SK-N-MC (cell line): Measurements from ENCODE around the gene ATP8B3.

ENCODE experiments used
- DNase-seq: peaks from one replicate; pipeline ENCODE4 v3.0.0-alpha.2; 2011; ENCODE audit warnings: low read depth, low spot score
- H3K27ac ChIP-seq: fragments of 200-600 bp; sonication (generic); 2 replicates; pipeline ENCODE4 v1.5.1; 2016; ENCODE audit warnings: mixed run types
- H3K36me3 ChIP-seq: fragments of 200-600 bp; sonication (generic); 2 replicates; pipeline ENCODE4 v1.6.1; 2017; ENCODE audit warnings: antibody characterized with exemption, low read length, mixed read lengths; ENCODE audit not compliant: insufficient read depth
- H3K4me3 ChIP-seq: fragments of 200-600 bp; sonication (generic); 2 replicates; pipeline ENCODE4 v1.5.1; 2016
- H3K9ac ChIP-seq: fragments of 200-600 bp; sonication (generic); 2 replicates; pipeline ENCODE4 v1.8.0; 2017; ENCODE audit warnings: mixed run types, mixed read lengths; ENCODE audit not compliant: insufficient read length
- H3K9me3 ChIP-seq: fragments of 200-600 bp; sonication (generic); 2 replicates; pipeline ENCODE4 v1.6.1; 2017; ENCODE audit warnings: low read depth, mild to moderate bottlenecking, antibody characterized with exemption, low read length, moderate library complexity, mixed read lengths
- EZH2 ChIP-seq: fragments of 200-600 bp; sonication (generic); IDR thresholded peaks from one replicate; pipeline ENCODE4 v1.6.1; 2017; ENCODE audit warnings: antibody characterized with exemption
- FOXP2 ChIP-seq: optimal IDR thresholded peaks from 2 replicates; pipeline ENCODE3; 2011; ENCODE audit warnings: mild to moderate bottlenecking, moderate library complexity; ENCODE audit not compliant: insufficient read depth; ENCODE audit errors: extremely low read length, control extremely low read depth
- POLR2AphosphoS5 ChIP-seq: IDR thresholded peaks from 2 replicates; pipeline ENCODE4 v1.6.1; 2012; ENCODE audit warnings: mild to moderate bottlenecking, low read depth, low read length, borderline replicate concordance

ATP8B3 gene

GRCh38 chr19:1826557-1827521, 14.8 kb upstream of the ATP8B3 start:
- DNase-seq = no peak
- peaks cover 8% of the 10 kb centered on the region for H3K36me3 ChIP-seq
- no peak overlapping the region for H3K9ac ChIP-seq
- no peak overlapping the region for H3K4me3 ChIP-seq
- TF ChIP-seq POLR2AphosphoS5 (no peak), FOXP2 (no peak), EZH2 (no peak)
- no peak overlapping the region for H3K27ac ChIP-seq
- no peaks in the 10 kb centered on the region for H3K9me3 ChIP-seq

DNA sequence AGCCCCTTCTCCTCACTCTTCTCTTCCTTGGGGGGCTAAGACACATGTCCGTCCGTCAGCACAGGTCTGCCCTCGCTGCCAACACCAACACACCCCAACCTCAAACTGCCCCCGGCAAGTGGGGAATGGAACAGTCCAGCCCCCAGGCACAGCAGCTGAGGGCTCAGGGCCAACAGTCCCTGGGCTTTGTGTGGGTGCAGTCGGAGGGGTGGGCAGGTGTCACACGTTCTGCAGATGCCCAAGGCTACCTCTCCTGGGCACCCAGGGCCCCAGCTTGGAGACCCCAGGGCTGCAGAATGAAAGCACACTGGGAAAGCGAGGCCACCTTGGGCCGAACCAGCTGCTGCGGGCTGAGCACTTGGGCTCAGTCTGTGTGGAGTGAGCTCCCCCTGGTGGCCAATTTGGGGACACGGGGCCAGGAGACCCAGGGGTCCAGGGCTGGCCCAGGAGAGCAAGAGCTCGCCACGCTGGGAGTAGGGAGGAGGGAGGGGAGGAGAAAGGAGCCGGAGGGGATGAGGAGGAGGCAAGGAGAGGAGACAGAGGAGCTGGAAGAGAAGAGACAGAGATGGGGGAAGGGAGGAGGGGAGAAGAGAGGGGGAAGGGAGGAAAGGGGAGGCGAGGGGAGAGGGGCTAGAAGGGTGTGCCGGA, 14.0 kb upstream of the ATP8B3 start:
- no peak overlapping the region for H3K9ac ChIP-seq
- peaks cover 12% of the 10 kb centered on the region for H3K36me3 ChIP-seq
- no peaks in the 10 kb centered on the region for H3K9me3 ChIP-seq
- no peak overlapping the region for H3K27ac ChIP-seq
- TF ChIP-seq EZH2 (no peak), POLR2AphosphoS5 (no peak)
- H3K4me3 ChIP-seq = no peak overlapping the region
- no peak for DNase-seq

GRCh38 chr19:1824252-1824622, 12.2 kb upstream of the ATP8B3 start:
- Histone ChIP-seq H3K9ac (no peak overlapping the region), H3K36me3 (peaks cover 10% of the 10 kb centered on the region; the same call in 1 of the 2 replicates)

GRCh38 chr19:1823539-1824251, 11.6 kb upstream of the ATP8B3 start:
- H3K36me3 ChIP-seq = peaks cover 10% of the 10 kb centered on the region; the same call in 1 of the 2 replicates
- no peak overlapping the region for H3K9ac ChIP-seq
- H3K27ac ChIP-seq = no peak overlapping the region
- DNase-seq = no peak
- TF ChIP-seq EZH2 (no peak), POLR2AphosphoS5 (no peak), FOXP2 (no peak)
- H3K4me3 ChIP-seq = no peak overlapping the region
- H3K9me3 ChIP-seq = no peaks in the 10 kb centered on the region

More at GRCh38 chr19:1824252-1824622, 12.2 kb upstream of the ATP8B3 start:
- DNase-seq = no peak
- H3K27ac ChIP-seq = no peak overlapping the region
- no peak overlapping the region for H3K4me3 ChIP-seq
- H3K9me3 ChIP-seq = no peaks in the 10 kb centered on the region
- TF ChIP-seq EZH2 (no peak), POLR2AphosphoS5 (no peak), FOXP2 (no peak)

- no peak for DNase-seq
- Histone ChIP-seq H3K36me3 (peaks cover 13% of the 10 kb centered on the region; the same call in 1 of the 2 replicates), H3K4me3 (no peak overlapping the region), H3K9ac (no peak overlapping the region), H3K27ac (no peak overlapping the region), H3K9me3 (no peaks in the 10 kb centered on the region)
- no peak for TF ChIP-seq EZH2
- TF ChIP-seq POLR2AphosphoS5 = no peak
These were observed 10.9 kb upstream of the ATP8B3 start for GRCh38 chr19:1823020-1823419.

GRCh38 chr19:1822210-1822609, 10.1 kb upstream of the ATP8B3 start:
- H3K36me3 ChIP-seq = peaks cover 18% of the 10 kb centered on the region; the same call in 1 of the 2 replicates
- H3K4me3 ChIP-seq = no peak overlapping the region
- DNase-seq = no peak
- no peaks in the 10 kb centered on the region for H3K9me3 ChIP-seq
- no peak for TF ChIP-seq EZH2
- no peak overlapping the region for H3K27ac ChIP-seq
- H3K9ac ChIP-seq = no peak overlapping the region

DNA sequence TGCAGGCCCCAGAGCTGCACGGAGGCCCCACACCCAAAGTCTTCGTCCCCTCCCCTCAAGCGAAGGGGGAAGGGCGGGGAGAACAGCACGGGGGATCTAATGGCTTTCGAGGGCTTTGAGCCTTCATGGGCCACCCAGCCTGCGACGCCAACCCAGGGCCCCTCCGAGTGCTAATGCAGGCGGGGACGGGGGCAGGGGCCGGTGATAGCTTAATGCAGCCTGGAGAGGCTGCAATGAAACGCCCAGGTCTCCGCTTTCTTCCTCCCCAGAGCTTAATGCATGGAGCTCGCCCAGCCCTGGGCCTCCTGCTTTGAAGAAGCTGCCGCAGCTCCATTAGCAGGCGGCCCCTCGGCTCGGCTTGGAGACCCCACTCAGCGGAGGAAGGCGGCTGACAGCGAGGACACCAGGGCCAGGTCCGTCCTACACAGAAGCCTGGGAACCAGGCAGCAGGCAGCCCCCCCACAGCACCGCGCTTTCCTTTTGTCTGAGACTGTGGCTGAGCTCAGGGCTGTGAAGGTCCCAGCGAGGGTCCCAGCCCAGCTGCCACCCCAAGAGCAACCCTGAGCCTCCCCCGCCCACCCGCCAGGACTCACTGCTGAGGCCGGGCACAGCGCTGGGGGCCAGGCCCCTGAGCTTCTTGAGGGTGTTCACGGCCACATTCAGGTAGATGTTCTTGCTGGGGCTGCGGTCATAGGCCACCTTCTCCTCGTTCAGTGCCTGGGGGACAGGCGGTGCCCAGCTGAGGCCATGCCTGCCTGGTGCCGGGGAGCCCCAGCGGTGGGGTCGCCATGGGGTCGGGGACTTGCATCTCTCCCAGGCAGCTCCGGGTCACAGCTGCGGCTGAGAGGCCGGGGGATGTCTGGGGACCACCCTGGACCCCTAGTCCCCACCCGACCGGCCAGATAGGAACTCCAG, 7.5 kb upstream of the ATP8B3 start:
- Histone ChIP-seq H3K27ac (no peak overlapping the region), H3K9ac (no peak overlapping the region), H3K36me3 (peaks cover 27% of the 10 kb centered on the region; the same call in 1 of the 2 replicates), H3K9me3 (no peaks in the 10 kb centered on the region), H3K4me3 (no peak overlapping the region)
- no peak for DNase-seq
- TF ChIP-seq EZH2 (no peak), FOXP2 (no peak), POLR2AphosphoS5 (no peak)
